K562 (cell line): ENCODE measurements around the gene EHBP1.

ENCODE experiments used
- CBFA2T2 ChIP-seq: fragments of 450-650 bp; conservative IDR thresholded peaks from 2 replicates; pipeline ENCODE4 v1.6.1; 2017; ENCODE audit warnings: mild to moderate bottlenecking
- ELF4 ChIP-seq: fragments of 450-650 bp; formaldehyde crosslinking; IDR thresholded peaks from 2 replicates; pipeline ENCODE4 v1.4.0; 2022; ENCODE audit warnings: missing genetic modification characterization
- EZH2 ChIP-seq: IDR thresholded peaks from 2 replicates; pipeline ENCODE4 v1.6.1; 2012; ENCODE audit warnings: low read depth, mild to moderate bottlenecking, inconsistent platforms, low read length, borderline replicate concordance
- KLF10 ChIP-seq: fragments of 250-450 bp; sonication (Bioruptor Pico); IDR thresholded peaks from 2 replicates; pipeline ENCODE4 v1.6.1; 2021; ENCODE audit warnings: matching md5 sums
- TF ChIP-seq, protein P1 (sequence below), 3 experiments: IDR thresholded peaks in 2 of 3; conservative IDR thresholded peaks in 1 of 3; 2 replicates each; pipeline ENCODE4 v1.5.1; 2011 to 2012; ENCODE audit warnings: low read length in 3 of 3, mild to moderate bottlenecking in 3 of 3, control low read depth in 2 of 3, improper control_type of control experiment in 1 of 3, inconsistent platforms in 1 of 3, low read depth in 1 of 3, mixed read lengths in 1 of 3, moderate library complexity in 1 of 3; ENCODE audit not compliant: insufficient read depth in 2 of 3
- TF ChIP-seq, protein P2 (sequence below), 2 experiments: IDR thresholded peaks; 2 replicates each; pipeline ENCODE4 v1.6.1; 2011; ENCODE audit warnings: borderline replicate concordance in 1 of 2, control low read depth in 1 of 2, low read depth in 1 of 2, low read length in 1 of 2, mild to moderate bottlenecking in 1 of 2, mixed read lengths in 1 of 2, moderate library complexity in 1 of 2; ENCODE audit not compliant: insufficient read depth in 1 of 2, insufficient read length in 1 of 2, poor library complexity in 1 of 2, severe bottlenecking in 1 of 2; ENCODE audit errors: extremely low read depth in 1 of 2
- TF ChIP-seq, protein P3 (sequence below): sonication (generic); formaldehyde crosslinking; IDR thresholded peaks from 2 replicates; pipeline ENCODE4 v1.9.0; 2022; ENCODE audit warnings: mild to moderate bottlenecking, missing genetic modification reagents

DNA sequence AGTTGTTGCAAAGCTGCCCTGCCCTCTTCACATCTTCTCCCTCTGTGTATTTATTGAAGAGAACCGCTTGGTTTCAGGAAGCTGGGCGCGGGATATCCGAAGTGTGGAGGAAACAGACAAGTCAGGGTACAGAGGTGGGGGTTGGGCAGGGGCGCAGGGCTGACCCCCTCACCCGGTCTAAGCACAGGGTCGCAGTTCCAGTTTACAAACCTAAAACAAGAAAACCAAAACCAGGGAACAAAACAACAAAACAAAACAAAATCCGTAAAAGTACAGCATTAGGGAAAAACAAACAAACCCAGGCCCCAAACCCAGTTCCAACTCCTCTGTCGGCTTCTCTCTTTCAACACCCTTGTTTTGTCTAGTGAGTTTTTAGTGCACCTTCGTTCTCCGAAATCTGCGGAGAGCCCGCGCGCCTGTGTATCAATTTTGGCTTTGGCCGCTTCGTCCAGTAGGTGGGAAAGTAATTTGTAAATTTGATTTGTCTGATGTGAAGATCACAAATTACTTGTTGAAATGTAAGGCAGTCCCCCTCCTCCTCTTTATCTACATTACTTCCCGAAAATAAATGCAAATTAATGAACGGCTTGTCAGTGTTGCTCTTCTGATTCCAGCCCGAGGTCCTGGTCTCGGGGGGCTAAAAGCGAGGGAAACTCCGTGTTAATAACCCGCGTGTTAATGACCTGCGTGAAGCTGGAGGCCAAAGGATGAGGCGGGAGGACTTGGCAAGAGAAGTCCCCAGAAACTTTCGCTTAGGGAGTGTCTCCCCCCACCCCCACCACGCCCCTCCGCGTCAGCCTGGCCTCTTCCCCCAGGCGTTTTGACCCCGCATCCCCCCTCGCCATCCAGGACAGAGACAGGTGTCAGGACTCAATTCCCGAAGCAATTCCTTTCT is 352.0 kb downstream of the EHBP1 start:
- no peak for TF ChIP-seq EZH2
- TF ChIP-seq CBFA2T2: no peak
- TF ChIP-seq, protein P1, sequence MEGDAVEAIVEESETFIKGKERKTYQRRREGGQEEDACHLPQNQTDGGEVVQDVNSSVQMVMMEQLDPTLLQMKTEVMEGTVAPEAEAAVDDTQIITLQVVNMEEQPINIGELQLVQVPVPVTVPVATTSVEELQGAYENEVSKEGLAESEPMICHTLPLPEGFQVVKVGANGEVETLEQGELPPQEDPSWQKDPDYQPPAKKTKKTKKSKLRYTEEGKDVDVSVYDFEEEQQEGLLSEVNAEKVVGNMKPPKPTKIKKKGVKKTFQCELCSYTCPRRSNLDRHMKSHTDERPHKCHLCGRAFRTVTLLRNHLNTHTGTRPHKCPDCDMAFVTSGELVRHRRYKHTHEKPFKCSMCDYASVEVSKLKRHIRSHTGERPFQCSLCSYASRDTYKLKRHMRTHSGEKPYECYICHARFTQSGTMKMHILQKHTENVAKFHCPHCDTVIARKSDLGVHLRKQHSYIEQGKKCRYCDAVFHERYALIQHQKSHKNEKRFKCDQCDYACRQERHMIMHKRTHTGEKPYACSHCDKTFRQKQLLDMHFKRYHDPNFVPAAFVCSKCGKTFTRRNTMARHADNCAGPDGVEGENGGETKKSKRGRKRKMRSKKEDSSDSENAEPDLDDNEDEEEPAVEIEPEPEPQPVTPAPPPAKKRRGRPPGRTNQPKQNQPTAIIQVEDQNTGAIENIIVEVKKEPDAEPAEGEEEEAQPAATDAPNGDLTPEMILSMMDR (IDR thresholded peaks at IDR 0.05 in 2 of 3, conservative IDR thresholded peaks at IDR 0.05 in 1 of 3; ENCODE audit: insufficient read depth in 2 of 3, low read depth in 1 of 3, low read length in 3 of 3): no peak
- no peak for TF ChIP-seq KLF10 (CRISPR knock-in tag)
- TF ChIP-seq ELF4 (CRISPR knock-in tag): no peak
- TF ChIP-seq, protein P2, sequence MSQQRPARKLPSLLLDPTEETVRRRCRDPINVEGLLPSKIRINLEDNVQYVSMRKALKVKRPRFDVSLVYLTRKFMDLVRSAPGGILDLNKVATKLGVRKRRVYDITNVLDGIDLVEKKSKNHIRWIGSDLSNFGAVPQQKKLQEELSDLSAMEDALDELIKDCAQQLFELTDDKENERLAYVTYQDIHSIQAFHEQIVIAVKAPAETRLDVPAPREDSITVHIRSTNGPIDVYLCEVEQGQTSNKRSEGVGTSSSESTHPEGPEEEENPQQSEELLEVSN (IDR thresholded peaks at IDR 0.05; ENCODE audit: borderline replicate concordance in 1 of 2, extremely low read depth in 1 of 2, insufficient read depth in 1 of 2, insufficient read length in 1 of 2, low read depth in 1 of 2, low read length in 1 of 2, poor library complexity in 1 of 2, severe bottlenecking in 1 of 2): no peak
- TF ChIP-seq, protein P3, sequence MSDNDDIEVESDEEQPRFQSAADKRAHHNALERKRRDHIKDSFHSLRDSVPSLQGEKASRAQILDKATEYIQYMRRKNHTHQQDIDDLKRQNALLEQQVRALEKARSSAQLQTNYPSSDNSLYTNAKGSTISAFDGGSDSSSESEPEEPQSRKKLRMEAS (CRISPR knock-in tag): no peak
